Measurements from ENCODE around the gene TTC6.
"Not testable (repeated sequence)": the region's sequence is repeated elsewhere in the genome, so short reads cannot be mapped to it uniquely, and the experiment has no call there.

TTC6 gene, protein sequence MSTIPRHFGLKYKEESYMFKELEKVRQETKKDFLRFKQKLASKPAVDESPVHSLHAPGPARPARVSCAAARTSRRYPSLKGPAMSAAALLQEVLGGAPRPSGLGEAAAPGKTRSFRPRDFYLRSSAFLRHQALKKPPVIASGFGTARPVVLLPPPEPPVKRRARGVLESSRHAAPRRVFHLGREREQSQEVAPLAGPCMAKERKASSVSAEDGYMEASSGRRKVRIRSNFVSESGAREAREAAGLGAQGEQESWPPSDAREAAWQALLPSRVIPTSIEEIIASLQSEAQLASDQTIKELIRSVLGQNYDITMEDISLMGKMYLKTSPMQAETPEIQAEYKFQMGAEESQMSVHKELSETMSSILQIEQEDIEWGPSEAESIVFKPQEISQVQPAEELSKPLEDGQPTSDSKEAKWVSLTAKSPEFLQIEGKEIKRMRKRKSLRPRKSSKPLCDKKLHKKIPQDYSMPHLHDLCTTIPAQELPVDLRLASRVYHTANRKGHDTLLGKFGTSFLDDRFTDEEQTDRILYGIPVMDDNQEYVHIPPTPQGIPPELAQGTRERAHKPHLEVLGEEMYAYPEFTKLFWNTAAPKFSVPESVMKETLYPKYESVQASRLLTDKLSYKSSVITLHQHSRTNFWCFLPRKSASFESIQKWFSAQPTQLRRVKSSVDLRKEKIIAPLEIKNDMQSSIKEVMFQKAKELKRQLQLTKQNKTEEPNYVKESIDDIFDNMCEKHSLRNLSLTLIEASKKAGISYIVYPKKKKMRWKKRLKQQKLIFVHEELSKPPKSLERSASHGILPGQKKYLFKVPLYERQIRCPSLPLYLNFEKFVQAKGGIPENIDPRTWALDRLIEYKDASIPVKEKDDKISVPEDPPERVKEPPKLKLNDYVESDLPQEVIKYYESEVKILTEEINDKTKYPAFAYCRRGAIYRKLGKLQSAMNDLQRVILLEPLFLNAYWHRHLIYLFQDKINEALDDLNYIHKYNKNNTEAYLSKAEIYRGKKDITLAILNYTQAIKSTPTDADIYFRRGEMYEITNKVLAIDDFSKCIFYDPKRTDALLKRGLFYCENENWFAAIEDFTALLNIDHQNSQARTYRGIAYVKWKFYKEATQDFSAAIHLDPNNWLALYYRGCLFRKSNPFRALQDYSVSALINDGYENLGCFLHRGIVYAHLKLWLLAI (N-terminal part only)

DNA sequence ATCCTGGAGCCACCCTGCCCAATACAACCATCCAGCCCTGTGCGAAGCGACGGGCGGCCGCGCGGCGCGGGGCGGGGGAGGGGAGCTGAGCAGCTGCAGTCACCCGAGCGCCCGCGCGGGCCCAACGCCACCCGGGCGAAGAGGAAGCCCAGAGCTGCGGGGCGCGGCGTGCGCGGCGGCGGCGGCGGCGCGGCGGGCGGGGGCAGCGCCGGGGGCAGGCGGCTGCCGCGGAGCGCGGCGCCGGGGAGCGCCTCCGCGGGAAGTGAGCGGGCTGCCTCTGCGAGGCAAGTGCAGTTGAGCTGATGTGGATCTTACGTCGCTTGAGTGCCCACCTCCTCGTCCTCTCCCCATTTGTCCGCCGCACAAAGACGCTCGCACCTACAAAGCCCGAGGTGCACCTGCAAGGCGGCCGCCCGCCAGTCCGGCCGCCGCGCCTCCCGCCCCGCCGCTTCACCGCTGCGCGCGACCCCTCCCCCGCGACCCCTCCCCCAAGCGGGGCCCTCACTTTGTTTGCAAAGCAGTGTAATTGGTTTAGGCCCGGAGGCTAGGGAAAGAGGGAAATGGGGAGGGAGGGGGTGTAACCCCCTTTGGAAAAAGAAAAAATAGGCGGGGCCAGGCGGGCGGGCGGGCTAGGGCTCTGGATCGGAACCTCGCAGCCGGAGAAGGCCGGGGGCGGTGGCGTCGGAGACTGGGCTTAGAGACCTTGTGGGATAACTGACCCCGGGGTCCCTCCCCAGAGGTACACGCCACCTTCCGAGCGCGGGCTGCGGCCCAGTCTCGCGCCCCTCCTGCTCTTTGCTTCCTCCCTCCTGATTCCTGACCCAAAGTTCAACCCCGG, at the start of gene TTC6, which contains the start of gene FOXA1:
TTC6 (plus strand) TSS at position 659 of the 838 bp plus-strand sequence. CDS start 26,436 bp downstream, outside the sequence.
FOXA1 (minus strand) TSS at position 279 of the 838 bp plus-strand sequence; CDS start at position 2, 277 bp downstream.
- DNase-seq (ENCODE audit: extremely low read depth in 1 of 2, low read depth in 1 of 2) = no peak

DNA sequence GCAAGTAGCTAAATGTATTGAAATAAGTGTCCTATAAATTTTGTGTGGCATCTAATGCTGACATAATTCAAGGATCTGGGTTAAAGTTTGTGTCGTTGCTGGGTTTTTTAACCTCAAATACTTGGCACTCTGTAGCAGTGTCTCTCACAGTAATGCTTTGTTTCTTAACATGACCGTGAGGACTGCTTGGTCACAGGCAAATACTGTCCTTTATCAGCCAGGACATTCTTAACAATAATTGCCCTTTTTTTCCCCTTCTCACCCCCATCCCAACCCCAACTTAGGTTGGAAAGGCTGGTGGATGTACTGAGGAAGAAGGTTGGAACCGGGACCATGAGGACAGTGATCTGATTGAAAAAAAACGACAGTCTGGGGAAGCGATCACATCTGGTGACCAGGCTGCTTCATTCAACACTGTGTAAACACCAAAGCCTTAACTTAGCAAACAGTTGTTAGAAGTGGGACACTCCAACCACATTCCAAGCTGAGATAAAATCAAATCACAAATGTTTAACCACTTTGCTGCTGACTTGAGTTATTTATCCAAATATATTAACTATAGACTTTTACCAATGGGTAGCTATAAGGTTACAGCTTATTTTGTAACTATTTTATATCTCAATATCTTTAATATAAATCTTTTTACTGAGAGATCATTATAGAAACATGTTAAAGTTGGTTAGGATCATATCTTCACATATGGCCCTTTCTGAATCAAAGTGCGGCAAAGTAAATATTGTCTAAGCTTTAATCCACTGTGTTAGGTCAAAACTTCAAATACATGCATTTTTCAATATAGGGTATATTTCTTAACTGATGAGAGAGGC, 48.6 kb upstream of the TTC6 start:
- DNase-seq (ENCODE audit: extremely low read depth in 1 of 2, low read depth in 1 of 2) = no peak

DNA sequence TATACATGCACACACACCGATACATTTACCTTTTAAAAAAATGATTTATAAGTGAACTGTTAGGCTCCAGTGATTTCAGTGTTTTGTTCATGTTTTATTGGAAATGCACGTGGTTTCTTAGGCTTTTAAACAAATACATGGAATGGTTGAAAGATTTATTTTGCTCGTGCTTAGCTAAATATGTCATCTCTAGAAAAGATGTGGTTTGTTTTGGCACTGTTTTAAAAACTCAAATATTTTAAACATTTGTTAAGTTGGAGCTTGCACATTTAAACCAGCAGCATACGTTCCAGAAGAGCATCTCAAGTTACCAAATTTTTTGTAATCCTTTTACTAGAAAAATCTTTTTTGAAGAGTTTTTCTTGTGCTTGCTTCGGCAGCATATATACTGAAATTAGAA, 44.9 kb upstream of the TTC6 start:
- DNase-seq (ENCODE audit: extremely low read depth in 1 of 2, low read depth in 1 of 2) = no peak

DNA sequence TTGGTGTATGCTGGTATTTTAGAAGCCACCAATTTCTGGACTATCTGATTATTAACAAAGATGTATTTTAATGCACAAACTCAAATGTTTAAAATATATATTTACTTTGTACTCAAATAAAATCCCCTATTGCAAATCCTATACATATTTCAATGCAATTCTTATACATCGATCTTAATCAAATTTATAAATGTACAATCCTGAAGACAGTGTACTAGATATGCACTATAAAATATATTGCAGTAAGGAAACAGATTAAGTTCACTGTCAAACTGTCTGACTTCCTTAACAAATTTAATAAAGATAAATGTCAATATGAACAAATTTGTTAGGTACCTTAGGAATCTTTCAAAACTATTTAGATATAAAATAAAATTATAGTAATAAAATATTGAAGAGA, 44.3 kb upstream of the TTC6 start:
- no peak for DNase-seq (ENCODE audit: extremely low read depth in 1 of 2, low read depth in 1 of 2)

DNA sequence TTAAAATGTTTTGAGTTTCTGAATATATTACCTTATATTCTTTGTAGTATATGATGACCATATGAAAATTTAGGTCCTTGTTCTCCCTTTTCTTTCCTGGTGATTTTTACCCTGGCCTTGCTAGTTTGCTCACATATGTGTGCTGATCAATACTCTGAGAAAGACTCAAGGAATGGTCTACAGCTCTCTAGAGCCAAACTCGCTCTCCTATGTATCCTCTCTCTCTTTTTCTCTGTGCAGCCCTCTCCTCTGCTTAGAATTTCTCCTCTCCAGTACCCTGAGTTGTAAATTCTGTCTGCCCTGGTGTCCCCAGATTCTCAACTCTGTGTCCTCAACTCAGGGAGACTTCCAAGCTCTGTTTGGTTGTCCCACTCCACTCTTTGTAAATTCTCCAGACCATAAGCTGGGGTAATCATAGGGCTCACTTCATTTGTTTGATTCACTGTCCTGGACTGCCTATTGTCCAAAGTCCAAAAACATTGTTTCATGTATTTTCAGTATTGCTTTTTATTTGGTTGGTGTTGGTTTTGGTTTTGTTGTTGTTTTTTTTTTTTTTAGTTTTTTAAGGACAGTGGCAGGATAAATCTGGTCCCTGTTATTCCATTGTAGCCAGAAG, 41.4 kb upstream of the TTC6 start:
- DNase-seq (ENCODE audit: extremely low read depth in 1 of 2, low read depth in 1 of 2) = no peak

DNA sequence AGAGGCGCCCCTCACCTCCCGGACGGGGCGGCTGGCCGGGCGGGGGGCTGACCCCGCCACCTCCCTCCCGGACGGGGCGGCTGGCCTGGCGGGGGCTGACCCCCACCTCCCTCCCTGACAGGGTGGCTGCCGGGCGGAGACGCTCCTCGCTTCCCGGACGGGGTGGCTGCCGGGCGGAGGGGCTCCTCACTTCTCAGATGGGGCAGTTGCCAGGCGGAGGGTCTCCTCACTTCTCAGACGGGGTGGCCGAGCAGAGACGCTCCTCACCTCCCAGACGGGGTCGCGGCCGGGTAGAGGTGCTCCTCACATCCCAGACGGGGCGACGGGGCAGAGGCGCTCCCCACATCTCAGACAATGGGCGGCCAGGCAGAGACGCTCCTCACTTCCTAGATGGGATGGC, 39.8 kb upstream of the TTC6 start:
- not testable (repeated sequence) for DNase-seq (ENCODE audit: extremely low read depth in 1 of 2, low read depth in 1 of 2)

DNA sequence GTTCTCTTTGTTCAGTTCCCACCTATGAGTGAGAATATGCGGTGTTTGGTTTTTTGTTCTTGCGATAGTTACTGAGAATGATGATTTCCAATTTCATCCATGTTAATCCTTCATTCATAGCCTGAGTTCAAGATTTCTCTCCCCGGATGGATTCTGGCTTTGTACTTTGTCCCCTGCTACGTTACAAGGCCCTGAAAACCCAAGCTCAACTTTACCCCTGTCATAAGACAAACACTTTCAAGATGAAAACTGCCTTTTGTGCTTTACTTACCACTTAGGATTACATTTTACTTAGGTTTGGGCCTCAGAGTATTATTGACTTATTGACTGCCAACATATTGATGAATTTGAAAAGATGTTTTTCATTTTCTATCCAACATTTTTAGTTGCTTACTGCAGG, 36.7 kb upstream of the TTC6 start:
- no peak for DNase-seq (ENCODE audit: extremely low read depth in 1 of 2, low read depth in 1 of 2)

DNA sequence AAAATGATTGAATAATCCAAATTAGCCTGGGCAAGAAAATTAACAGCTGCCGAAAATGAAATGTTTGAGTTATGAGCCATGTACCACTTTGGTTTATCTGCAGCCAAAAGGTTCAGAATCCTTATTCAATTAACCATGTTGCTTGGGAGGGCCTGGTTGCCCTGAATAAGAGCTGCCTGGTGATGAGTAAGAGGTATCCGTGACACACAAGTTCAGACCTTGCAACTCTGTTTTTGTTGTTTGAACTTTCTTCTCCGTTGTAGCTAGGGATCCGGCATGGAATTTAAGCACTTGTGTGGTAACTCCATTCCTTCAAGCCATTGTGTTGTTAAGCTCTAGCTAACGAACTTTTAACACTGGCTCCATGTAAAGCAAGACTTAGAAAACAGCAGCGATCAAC, 36.0 kb upstream of the TTC6 start:
- DNase-seq (ENCODE audit: extremely low read depth in 1 of 2, low read depth in 1 of 2) = no peak

DNA sequence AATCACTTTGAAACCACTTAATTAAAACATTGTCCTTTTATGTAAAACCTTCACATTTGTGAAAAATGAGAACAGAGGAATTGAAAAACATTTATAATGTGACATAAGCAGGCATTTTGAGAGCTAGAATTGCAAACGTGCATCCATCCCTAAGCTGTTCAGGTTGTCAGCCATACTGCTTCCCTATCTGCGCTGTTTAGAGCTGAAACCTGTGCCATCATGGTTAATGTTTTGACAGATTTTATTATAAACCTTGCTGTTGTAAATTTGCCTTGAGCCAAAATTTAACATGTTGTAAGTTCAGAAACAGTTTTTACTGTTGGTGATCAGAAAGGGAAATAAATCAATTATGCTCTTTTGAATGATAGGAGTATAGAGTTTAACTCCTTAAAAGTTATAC, 32.2 kb upstream of the TTC6 start:
- no peak for DNase-seq (ENCODE audit: extremely low read depth in 1 of 2, low read depth in 1 of 2)

DNA sequence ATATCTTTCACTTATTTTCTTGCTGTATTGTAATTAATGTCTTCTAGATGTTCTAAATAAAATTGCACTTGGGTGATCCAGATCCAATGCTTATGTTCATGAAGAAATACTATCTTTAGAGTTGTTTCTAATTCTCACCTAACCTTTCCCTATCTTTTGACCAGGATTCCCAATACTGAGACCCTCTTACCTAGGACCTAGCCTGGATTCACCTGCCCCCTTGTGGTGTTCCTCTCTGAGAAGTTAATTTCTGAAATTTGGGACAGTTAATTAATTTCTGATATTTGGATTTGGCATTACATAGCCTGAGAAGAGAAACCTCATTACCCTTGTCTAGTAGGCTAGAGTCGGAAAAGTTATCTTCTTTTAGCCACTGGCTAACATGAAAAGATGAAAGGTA, 29.9 kb upstream of the TTC6 start:
- no peak for DNase-seq (ENCODE audit: extremely low read depth in 1 of 2, low read depth in 1 of 2)

DNA sequence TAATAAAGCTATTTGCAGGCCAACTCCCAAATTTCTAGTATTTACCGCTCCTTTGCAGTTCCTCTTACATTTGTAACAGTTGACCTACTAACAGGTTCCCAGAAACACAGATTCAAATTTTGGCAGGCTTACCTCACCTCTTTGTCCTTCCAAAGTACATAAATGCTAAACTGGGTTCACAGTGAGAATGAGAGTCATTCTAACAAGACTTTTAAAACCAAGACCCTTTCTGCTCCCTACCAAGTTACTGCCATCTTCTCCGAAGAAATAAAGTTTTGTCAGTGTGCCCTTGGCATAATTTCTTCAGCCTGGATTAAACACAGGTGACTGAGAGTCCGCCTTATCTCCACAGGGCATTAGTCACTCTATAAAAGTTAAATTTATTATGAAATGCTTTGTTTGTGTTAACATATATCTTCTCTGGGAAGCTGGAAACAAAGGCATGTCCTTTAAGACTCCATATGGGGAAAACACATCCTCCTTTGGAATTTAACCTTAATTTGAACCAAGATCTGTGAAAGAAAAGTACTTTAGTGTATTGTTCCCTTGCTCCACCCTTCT, 28.5 kb upstream of the TTC6 start:
- no peak for DNase-seq (ENCODE audit: extremely low read depth in 1 of 2, low read depth in 1 of 2)

DNA sequence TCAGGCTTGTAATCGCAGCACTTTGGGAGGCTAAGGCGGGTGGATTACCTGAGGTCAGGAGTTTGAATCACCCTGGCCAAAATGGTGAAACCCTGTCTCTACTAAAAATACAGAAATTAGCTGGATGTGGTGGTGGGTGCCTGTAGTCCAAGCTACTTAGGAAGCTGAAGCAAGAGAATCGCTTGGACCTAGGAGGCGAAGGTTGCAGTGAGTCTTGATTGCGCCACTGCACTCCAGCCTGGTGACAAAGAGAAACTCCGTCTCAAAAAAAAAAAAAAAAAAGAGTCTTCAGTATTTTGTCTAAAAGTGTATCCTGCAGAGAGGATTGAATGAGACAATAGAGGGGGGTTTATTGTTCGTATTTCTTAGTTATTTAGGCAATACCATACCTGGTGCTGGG, 25.7 kb upstream of the TTC6 start:
- DNase-seq (ENCODE audit: extremely low read depth in 1 of 2, low read depth in 1 of 2) = no peak

DNA sequence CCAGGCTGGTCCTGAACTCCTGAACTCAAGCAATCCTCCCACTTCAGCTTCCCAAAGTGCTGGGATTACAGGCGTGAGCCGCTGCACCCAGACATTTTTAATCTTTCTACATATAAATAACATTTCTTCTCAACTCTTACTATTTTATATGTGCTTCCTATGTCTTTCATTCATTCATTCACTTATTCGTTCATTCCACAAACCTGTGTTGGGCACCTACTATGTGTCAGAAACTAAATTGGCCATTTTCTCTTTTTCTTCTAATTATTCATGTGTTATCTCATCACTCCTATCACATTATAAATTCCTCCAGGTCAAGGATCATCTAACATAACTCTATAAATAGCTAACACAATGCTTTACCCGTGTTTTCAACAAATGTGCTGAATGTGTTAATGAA, 24.0 kb upstream of the TTC6 start:
- no peak for DNase-seq (ENCODE audit: extremely low read depth in 1 of 2, low read depth in 1 of 2)

DNA sequence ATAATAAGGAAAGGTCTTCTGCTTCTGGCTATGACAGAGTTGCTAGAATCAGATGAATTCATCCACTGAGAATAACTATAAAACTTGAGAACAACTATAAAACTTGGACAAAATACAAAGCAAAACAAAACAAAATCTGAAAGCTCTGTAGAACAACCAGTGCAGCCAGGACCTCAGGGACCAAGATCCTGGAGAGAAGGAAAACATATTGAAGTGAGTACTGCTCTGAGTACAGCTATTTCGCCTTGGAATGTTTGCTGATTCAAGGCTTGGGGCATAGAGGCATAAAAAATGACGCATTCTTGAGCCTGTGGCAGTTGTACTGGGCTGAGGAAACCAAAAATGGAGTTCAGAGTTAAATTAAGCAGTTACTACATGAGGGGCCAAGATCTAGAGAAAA, 22.1 kb upstream of the TTC6 start:
- no peak for DNase-seq (ENCODE audit: extremely low read depth in 1 of 2, low read depth in 1 of 2)

DNA sequence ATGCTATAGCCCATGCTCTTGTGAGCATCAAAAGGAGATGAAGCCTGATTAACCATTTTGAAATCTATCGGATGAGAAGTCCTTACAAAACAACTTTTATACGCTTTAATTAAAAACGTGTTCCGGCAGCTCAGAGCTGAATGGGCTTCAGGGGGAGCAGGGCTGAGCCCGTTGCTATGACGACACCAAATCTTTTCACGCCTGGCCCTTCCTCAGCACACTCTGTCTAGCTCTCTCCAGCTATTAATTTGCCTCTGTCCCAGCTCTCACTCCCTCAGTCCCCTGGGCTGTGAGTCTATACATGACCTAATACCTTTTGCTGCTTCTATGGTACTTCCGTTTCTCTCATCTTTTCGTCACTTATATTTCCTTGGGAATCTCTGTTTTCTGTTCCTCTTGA, 16.2 kb upstream of the TTC6 start:
- no peak for DNase-seq (ENCODE audit: extremely low read depth in 1 of 2, low read depth in 1 of 2)

DNA sequence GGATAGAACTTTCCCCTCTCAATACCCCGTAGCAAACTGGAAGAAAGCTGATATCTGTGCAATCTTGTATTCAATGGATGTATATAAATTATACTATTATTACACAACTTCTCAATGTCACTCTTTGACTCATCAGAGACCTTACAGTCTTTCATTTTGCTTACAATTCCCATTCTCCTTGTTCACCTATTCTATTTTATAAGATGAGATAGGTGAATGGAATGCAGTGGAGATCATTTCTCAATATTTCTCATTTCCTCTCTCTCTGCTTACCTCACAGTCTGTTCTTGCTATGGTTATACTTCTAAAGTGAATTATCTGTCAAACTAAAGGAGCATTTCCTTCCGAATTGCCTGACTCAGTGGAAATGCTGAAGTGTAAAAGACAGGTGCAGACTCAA, 15.3 kb upstream of the TTC6 start:
- DNase-seq (ENCODE audit: extremely low read depth in 1 of 2, low read depth in 1 of 2) = no peak

DNA sequence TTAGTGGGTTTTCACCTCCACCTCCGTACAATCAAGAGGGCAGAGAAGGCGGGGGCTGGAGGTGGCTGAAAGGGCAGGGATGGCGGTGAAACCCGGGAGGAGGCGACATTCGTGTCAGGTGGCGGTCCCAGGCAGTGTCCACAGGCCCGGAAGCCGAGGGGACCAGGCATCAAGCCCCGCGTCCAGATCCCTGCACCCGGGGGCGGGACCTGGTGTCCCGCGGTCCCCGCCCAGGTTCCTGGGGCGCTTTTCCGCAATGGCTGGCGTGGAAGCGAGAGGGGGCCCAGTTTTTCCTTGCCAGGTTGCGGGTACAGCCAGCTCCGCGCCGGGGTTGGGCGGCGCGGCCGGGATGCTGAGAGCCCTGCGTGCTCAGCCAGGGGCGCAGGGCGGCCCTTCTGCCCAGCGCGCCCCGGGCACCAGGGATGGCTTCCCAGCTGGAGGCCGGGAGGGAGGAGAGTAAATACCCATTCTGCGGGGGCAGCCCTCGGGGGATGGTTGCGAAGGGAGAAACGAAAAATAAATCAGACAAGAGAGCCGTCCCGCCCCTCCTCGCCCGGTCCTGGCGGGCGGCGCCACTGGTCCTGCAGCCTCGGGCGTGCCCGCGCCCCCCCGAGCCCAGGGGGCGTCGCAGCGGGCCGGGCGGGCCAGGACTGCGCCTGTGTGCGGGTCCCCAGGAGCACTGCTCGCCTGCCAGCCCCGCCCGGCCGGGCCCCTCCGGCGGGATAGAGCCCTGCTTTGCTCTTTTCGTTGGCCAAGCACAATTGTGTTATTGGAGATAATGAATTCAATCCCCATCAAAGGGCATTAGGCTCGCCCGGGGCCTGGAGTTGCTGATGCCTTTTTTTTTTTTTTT, 11.8 kb upstream of the TTC6 start:
- no peak for DNase-seq (ENCODE audit: extremely low read depth in 1 of 2, low read depth in 1 of 2)

All from activated CD8-positive, alpha-beta memory T cell treated with anti-CD3 and anti-CD28 coated beads for 1 hour (primary cell).